ENCODE data around the gene ALG2. TPM values are rescaled to one million over a fixed set of nuclear protein-coding genes. Genes with fewer than 3 reads are reported as not detected.
"Not testable (repeated sequence)": the region's sequence is repeated elsewhere in the genome, so short reads cannot be mapped to it uniquely, and the experiment has no call there.

Gene ALG2
- total and polyA plus RNA-seq, 2 donors from 2014 or later: 38.7 to 40.5 TPM

DNA sequence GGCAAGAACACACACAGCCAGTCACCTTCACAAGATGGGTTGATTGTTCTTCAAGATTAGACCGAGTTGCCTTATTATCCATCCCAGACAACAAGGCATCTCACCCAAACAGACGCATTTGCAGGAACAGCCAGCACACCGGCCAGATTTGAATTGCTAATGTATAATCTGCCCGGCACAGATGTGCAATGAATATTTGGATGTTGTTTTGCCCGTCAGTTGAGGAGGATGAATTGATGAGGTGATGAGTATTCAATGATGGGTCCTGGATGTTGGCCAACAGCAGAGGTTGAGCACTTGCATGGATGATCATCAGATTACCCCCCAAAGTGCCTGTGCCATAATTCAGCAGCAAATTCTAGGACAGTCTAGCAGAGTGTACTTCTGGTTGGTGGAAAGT, 20.1 kb downstream of the ALG2 start:
- TF ChIP-seq, protein P1, sequence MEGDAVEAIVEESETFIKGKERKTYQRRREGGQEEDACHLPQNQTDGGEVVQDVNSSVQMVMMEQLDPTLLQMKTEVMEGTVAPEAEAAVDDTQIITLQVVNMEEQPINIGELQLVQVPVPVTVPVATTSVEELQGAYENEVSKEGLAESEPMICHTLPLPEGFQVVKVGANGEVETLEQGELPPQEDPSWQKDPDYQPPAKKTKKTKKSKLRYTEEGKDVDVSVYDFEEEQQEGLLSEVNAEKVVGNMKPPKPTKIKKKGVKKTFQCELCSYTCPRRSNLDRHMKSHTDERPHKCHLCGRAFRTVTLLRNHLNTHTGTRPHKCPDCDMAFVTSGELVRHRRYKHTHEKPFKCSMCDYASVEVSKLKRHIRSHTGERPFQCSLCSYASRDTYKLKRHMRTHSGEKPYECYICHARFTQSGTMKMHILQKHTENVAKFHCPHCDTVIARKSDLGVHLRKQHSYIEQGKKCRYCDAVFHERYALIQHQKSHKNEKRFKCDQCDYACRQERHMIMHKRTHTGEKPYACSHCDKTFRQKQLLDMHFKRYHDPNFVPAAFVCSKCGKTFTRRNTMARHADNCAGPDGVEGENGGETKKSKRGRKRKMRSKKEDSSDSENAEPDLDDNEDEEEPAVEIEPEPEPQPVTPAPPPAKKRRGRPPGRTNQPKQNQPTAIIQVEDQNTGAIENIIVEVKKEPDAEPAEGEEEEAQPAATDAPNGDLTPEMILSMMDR (IDR thresholded peaks at IDR 0.05; ENCODE audit: borderline replicate concordance, extremely low read depth, insufficient read depth): no peak
- no peaks in the 10 kb centered on the region for H3K27me3 ChIP-seq (ENCODE audit: control insufficient read depth, insufficient read depth, low read length)
- H3K9ac ChIP-seq (ENCODE audit: low read length in 3 of 3): no peak overlapping the region
- DNase-seq (no peak), FAIRE-seq (no peak)
- intact Hi-C loops (cut with DNase I): no loop called here
- no peak overlapping the region for H3K4me3 ChIP-seq (ENCODE audit: low read length in 3 of 3)
- H3K27ac ChIP-seq (ENCODE audit: low read depth in 2 of 2, low read length in 2 of 2): no peak overlapping the region
- no peaks in the 10 kb centered on the region for H3K9me3 ChIP-seq (ENCODE audit: control insufficient read depth in 2 of 3, insufficient read depth in 1 of 3, low read length in 3 of 3)
- H3K36me3 ChIP-seq (ENCODE audit: control insufficient read depth in 2 of 3, insufficient read depth in 3 of 3, low read length in 3 of 3): no peaks in the 10 kb centered on the region
- H3K4me1 ChIP-seq (ENCODE audit: control insufficient read depth in 2 of 3, insufficient read depth in 2 of 3, low read depth in 1 of 3, low read length in 3 of 3): no peaks in the 10 kb centered on the region

DNA sequence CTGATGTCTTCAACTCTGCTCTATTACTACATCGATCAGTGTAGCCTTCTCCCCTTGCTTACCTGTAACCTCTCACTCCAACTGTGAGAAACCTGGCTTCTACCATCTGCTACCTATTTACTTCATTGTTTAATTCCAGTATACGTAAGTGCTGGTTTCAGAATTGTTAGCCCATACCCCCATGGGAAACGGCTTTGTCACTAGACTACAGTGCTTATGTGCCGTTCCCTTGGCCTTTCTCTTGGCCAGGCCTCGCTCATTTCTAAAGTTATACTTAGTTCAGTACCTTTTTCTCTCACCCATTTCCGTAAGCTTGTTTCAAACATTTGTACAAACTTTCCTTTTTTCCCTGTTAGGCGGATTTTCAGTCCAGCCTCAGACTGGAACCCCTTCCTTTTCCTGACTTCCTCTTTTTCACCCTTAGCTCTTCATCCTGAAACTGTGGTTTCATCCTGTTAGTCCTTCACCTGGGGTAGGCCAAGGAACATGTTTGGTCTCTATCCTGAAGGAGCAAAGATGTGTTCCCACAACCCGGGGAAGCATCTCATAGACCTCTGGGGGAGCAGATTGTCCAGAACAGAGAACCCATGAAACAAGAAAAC, 21.7 kb downstream of the ALG2 start:
- TF ChIP-seq, protein P1 (IDR thresholded peaks at IDR 0.05; ENCODE audit: borderline replicate concordance, extremely low read depth, insufficient read depth): no peak
- H3K9me3 ChIP-seq (ENCODE audit: control insufficient read depth in 2 of 3, insufficient read depth in 1 of 3, low read length in 3 of 3): no peaks in the 10 kb centered on the region
- no peak overlapping the region for H3K4me3 ChIP-seq (ENCODE audit: low read length in 3 of 3)
- H3K27me3 ChIP-seq (ENCODE audit: control insufficient read depth, insufficient read depth, low read length): no peaks in the 10 kb centered on the region
- H3K4me1 ChIP-seq (ENCODE audit: control insufficient read depth in 2 of 3, insufficient read depth in 2 of 3, low read depth in 1 of 3, low read length in 3 of 3): no peaks in the 10 kb centered on the region
- no peak for DNase-seq
- FAIRE-seq: no peak
- no peak overlapping the region for H3K9ac ChIP-seq (ENCODE audit: low read length in 3 of 3)
- H3K27ac ChIP-seq (ENCODE audit: low read depth in 2 of 2, low read length in 2 of 2): no peak overlapping the region
- no peaks in the 10 kb centered on the region for H3K36me3 ChIP-seq (ENCODE audit: control insufficient read depth in 2 of 3, insufficient read depth in 3 of 3, low read length in 3 of 3)
- intact Hi-C loops (cut with DNase I): no loop called here

DNA sequence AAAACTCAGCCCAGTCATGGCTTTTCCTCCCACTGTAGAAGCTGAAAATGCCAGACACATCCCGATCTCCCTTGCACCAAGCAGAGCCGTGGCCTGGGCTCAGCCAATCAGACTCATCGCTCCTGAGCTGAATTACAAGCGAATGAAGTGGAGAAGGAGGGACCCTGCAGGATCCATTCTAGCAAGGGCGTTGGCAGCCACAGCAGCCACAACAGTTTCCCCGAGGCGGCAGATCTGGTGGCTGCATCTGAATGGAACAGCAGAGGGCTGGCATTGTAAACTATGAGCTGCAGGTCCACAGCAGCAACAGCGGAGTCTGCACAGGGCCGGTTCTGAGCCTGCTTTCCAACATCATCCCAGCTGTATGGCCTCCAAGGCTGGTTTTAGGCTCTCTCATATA, 23.8 kb downstream of the ALG2 start:
- no peaks in the 10 kb centered on the region for H3K27me3 ChIP-seq (ENCODE audit: control insufficient read depth, insufficient read depth, low read length)
- intact Hi-C loops (cut with DNase I): no loop called here
- H3K4me1 ChIP-seq (ENCODE audit: control insufficient read depth in 2 of 3, insufficient read depth in 2 of 3, low read depth in 1 of 3, low read length in 3 of 3): no peaks in the 10 kb centered on the region
- no peaks in the 10 kb centered on the region for H3K36me3 ChIP-seq (ENCODE audit: control insufficient read depth in 2 of 3, insufficient read depth in 3 of 3, low read length in 3 of 3)
- DNase-seq (no peak), FAIRE-seq (no peak)
- no peak overlapping the region for H3K27ac ChIP-seq (ENCODE audit: low read depth in 2 of 2, low read length in 2 of 2)
- no peaks in the 10 kb centered on the region for H3K9me3 ChIP-seq (ENCODE audit: control insufficient read depth in 2 of 3, insufficient read depth in 1 of 3, low read length in 3 of 3)
- TF ChIP-seq, protein P1 (IDR thresholded peaks at IDR 0.05; ENCODE audit: borderline replicate concordance, extremely low read depth, insufficient read depth): no peak
- H3K4me3 ChIP-seq (ENCODE audit: low read length in 3 of 3): no peak overlapping the region
- no peak overlapping the region for H3K9ac ChIP-seq (ENCODE audit: low read length in 3 of 3)

DNA sequence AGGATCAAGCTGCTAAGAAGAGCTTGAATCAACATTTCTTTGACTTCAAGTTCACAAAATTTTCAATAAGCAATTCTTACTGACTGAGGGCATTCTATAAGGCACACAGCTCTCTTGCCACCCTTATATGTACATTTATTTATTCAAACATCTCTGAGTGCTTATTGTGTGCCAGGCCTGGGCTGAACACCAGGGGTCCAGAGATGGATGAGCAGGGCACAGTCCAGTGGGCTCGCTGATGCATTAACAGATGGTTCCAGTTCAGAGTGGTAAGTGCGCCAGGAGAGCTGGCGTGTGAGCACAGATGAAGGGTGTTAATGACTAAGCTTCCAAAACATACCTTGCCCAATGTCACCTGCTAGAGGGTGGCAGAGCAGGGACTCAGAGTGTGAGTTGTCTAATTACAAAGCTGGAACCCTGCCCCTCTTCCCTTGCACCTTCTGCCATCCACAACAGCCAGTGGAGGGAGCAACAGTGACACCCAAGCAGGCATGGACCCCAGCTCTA, 24.6 kb downstream of the ALG2 start:
- TF ChIP-seq, protein P1 (IDR thresholded peaks at IDR 0.05; ENCODE audit: borderline replicate concordance, extremely low read depth, insufficient read depth): no peak
- no peaks in the 10 kb centered on the region for H3K9me3 ChIP-seq (ENCODE audit: control insufficient read depth in 2 of 3, insufficient read depth in 1 of 3, low read length in 3 of 3)
- no peaks in the 10 kb centered on the region for H3K27me3 ChIP-seq (ENCODE audit: control insufficient read depth, insufficient read depth, low read length)
- H3K4me1 ChIP-seq (ENCODE audit: control insufficient read depth in 2 of 3, insufficient read depth in 2 of 3, low read depth in 1 of 3, low read length in 3 of 3): no peaks in the 10 kb centered on the region
- H3K36me3 ChIP-seq (ENCODE audit: control insufficient read depth in 2 of 3, insufficient read depth in 3 of 3, low read length in 3 of 3): no peaks in the 10 kb centered on the region
- intact Hi-C loops (cut with DNase I): no loop called here
- H3K27ac ChIP-seq (ENCODE audit: low read depth in 2 of 2, low read length in 2 of 2): no peak overlapping the region
- no peak for FAIRE-seq
- H3K9ac ChIP-seq (ENCODE audit: low read length in 3 of 3): no peak overlapping the region
- no peak overlapping the region for H3K4me3 ChIP-seq (ENCODE audit: low read length in 3 of 3)
- no peak for DNase-seq

DNA sequence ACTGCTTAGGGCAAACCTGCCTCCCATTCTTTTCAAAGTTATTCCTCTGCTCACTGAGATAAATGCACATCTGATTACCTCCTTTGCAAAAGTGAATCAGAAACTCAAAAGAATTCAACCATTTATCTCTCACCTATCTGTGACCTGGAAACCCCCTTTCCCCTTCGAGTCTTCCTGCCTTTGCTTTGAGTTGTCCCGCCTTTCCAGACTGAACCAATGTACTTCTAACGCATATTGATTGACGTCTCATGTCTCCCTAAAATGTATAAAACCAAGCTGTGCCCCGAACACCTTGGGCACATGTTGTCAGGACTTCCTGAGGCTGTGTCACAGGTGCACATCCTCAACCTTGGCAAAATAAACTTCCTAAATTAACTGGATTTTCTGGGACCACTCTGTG, 25.3 kb downstream of the ALG2 start:
- H3K27ac ChIP-seq (ENCODE audit: low read depth in 2 of 2, low read length in 2 of 2); H3K27me3 ChIP-seq (ENCODE audit: control insufficient read depth, insufficient read depth, low read length); FAIRE-seq; H3K4me3 ChIP-seq (ENCODE audit: low read length in 3 of 3); intact Hi-C loops (cut with DNase I); DNase-seq; H3K36me3 ChIP-seq (ENCODE audit: control insufficient read depth in 2 of 3, insufficient read depth in 3 of 3, low read length in 3 of 3); H3K9ac ChIP-seq (ENCODE audit: low read length in 3 of 3); H3K4me1 ChIP-seq (ENCODE audit: control insufficient read depth in 2 of 3, insufficient read depth in 2 of 3, low read depth in 1 of 3, low read length in 3 of 3); H3K9me3 ChIP-seq (ENCODE audit: control insufficient read depth in 2 of 3, insufficient read depth in 1 of 3, low read length in 3 of 3): not testable (repeated sequence)

All from kidney (tissue), 14 donors.